NCI-H2107 treated with DMSO at 0.1 percent for 48 hours (cell line): ENCODE results near the gene HEBP2.
"Not testable (repeated sequence)": the region's sequence is repeated elsewhere in the genome, so short reads cannot be mapped to it uniquely, and the experiment has no call there.

Experiments used
- DNase-seq: peaks from one replicate; lab custom pipeline; 2025; ENCODE audit not compliant: unreplicated experiment; lab: John Stamatoyannopoulos, UW

Gene HEBP2

GRCh38 chr6:138422861-138423260 is 18.8 kb downstream of the HEBP2 start:
- no peak for DNase-seq

GRCh38 chr6:138424004-138424904 is 20.2 kb downstream of the HEBP2 start:
- DNase-seq, result no peak

GRCh38 chr6:138425256-138425655 is 21.2 kb downstream of the HEBP2 start:
- not testable (repeated sequence) for DNase-seq

- no peak for DNase-seq
Measured at GRCh38 chr6:138426500-138427123, 22.6 kb downstream of the HEBP2 start.

GRCh38 chr6:138427701-138428100 is 23.7 kb downstream of the HEBP2 start:
- no peak for DNase-seq

- DNase-seq, result no peak
Measured at GRCh38 chr6:138428944-138429598, 25.0 kb downstream of the HEBP2 start.

- no peak for DNase-seq
Measured at GRCh38 chr6:138429761-138430160, 25.7 kb downstream of the HEBP2 start.

- no peak for DNase-seq
Measured at GRCh38 chr6:138430361-138431145, 26.5 kb downstream of the HEBP2 start.

- DNase-seq, result no peak
Measured at GRCh38 chr6:138431256-138432062, 27.4 kb downstream of the HEBP2 start.

- DNase-seq, result no peak
Measured at GRCh38 chr6:138432063-138432356, 28.0 kb downstream of the HEBP2 start.

GRCh38 chr6:138434096-138434495 is 30.1 kb downstream of the HEBP2 start:
- DNase-seq, result no peak

GRCh38 chr6:138434925-138435324 is 30.9 kb downstream of the HEBP2 start:
- DNase-seq, result no peak

GRCh38 chr6:138439546-138439945 is 35.5 kb downstream of the HEBP2 start:
- no peak for DNase-seq

- peak; percentile 2 for DNase-seq
Measured at GRCh38 chr6:138440296-138440695, 36.3 kb downstream of the HEBP2 start.

GRCh38 chr6:138440758-138441357 is 36.8 kb downstream of the HEBP2 start:
- no peak for DNase-seq

- no peak for DNase-seq
Measured at GRCh38 chr6:138441965-138442364, 37.9 kb downstream of the HEBP2 start.

GRCh38 chr6:138442663-138443062 is 38.6 kb downstream of the HEBP2 start:
- DNase-seq, result no peak

- DNase-seq, result no peak
Measured at GRCh38 chr6:138443979-138444378, 40.0 kb downstream of the HEBP2 start.

- DNase-seq, result no peak
Measured at GRCh38 chr6:138446821-138447220, 42.8 kb downstream of the HEBP2 start.

GRCh38 chr6:138450445-138450844 is 46.4 kb downstream of the HEBP2 start:
- DNase-seq, result no peak
